Common myeloid progenitor, CD34-positive (primary cell): ENCODE data around the gene TST.

Experiments
- CTCF ChIA-PET: fragments of 350-600 bp; sonication (Branson Sonifier 250); formaldehyde crosslinking; loops from one replicate; lab custom pipeline; 2021; ENCODE audit warnings: antibody characterized with exemption; lab: Charles Lee
- POLR2A ChIA-PET: fragments of 350-600 bp; sonication (Branson Sonifier 250); formaldehyde crosslinking; loops from one replicate; lab custom pipeline; 2021; ENCODE audit warnings: antibody characterized with exemption; lab: Charles Lee
- DNase-seq, 3 donors: peaks; one replicate each; pipeline versions ENCODE4 v3.0.0 to v3.0.0-alpha.2; 2013
- H3K27ac ChIP-seq, 2 experiments: 1 replicate in 1 of 2; 2 replicates in 1 of 2; pipeline ENCODE4 v1.7.0; 2013; ENCODE audit warnings: inconsistent platforms in 2 of 2, low read length in 2 of 2, mild to moderate bottlenecking in 2 of 2, low read depth in 1 of 2, moderate library complexity in 1 of 2; ENCODE audit not compliant: severe bottlenecking in 2 of 2, insufficient read depth in 1 of 2, poor library complexity in 1 of 2
- H3K27me3 ChIP-seq, 5 experiments: replicated peaks in 2 of 5; 1 replicate in 3 of 5; 2 replicates in 2 of 5; pipeline versions ENCODE4 v1.6.1 to v1.7.0; 2013; ENCODE audit warnings: low read length in 4 of 5, mild to moderate bottlenecking in 2 of 5, moderate library complexity in 2 of 5, inconsistent platforms in 1 of 5; ENCODE audit not compliant: insufficient read depth in 5 of 5, control insufficient read depth in 4 of 5
- H3K36me3 ChIP-seq, 4 experiments: 1 replicate in 2 of 4; 2 replicates in 2 of 4; pipeline versions ENCODE4 v1.6.1 to v1.7.0; 2013; ENCODE audit warnings: low read length in 3 of 4, control low read depth in 1 of 4, mild to moderate bottlenecking in 1 of 4; ENCODE audit not compliant: control insufficient read depth in 4 of 4, insufficient read depth in 4 of 4
- H3K4me1 ChIP-seq, 4 experiments: 1 replicate in 3 of 4; 2 replicates in 1 of 4; pipeline versions ENCODE4 v1.6.1 to v1.7.1; 2013; ENCODE audit warnings: low read length in 3 of 4, mild to moderate bottlenecking in 3 of 4, control low read depth in 1 of 4, inconsistent platforms in 1 of 4, moderate library complexity in 1 of 4; ENCODE audit not compliant: control insufficient read depth in 4 of 4, insufficient read depth in 4 of 4; ENCODE audit errors: control extremely low read depth in 1 of 4
- H3K4me3 ChIP-seq, 7 experiments: 1 replicate in 4 of 7; 2 replicates in 3 of 7; pipeline versions ENCODE4 v1.5.1 to v1.7.0; 2013; ENCODE audit warnings: mild to moderate bottlenecking in 7 of 7, low read length in 6 of 7, moderate library complexity in 6 of 7, inconsistent platforms in 2 of 7, low read depth in 2 of 7, control low read depth in 1 of 7; ENCODE audit not compliant: insufficient read depth in 4 of 7, control insufficient read depth in 1 of 7; ENCODE audit errors: extremely low read depth in 1 of 7
- H3K9me3 ChIP-seq, 5 experiments: 1 replicate in 4 of 5; 2 replicates in 1 of 5; pipeline versions ENCODE4 v1.6.1 to v1.7.1; 2013; ENCODE audit warnings: low read length in 4 of 5, mild to moderate bottlenecking in 2 of 5, inconsistent platforms in 1 of 5, low read depth in 1 of 5, moderate library complexity in 1 of 5; ENCODE audit not compliant: control insufficient read depth in 4 of 5, insufficient read depth in 2 of 5; ENCODE audit errors: control extremely low read depth in 1 of 5
- WGBS: methylation state at CpG from one replicate; pipeline ENCODE4 v1.1.5; 2013; ENCODE audit not compliant: insufficient coverage; 5-methylcytosine and 5-hydroxymethylcytosine counted together

TST gene

DNA sequence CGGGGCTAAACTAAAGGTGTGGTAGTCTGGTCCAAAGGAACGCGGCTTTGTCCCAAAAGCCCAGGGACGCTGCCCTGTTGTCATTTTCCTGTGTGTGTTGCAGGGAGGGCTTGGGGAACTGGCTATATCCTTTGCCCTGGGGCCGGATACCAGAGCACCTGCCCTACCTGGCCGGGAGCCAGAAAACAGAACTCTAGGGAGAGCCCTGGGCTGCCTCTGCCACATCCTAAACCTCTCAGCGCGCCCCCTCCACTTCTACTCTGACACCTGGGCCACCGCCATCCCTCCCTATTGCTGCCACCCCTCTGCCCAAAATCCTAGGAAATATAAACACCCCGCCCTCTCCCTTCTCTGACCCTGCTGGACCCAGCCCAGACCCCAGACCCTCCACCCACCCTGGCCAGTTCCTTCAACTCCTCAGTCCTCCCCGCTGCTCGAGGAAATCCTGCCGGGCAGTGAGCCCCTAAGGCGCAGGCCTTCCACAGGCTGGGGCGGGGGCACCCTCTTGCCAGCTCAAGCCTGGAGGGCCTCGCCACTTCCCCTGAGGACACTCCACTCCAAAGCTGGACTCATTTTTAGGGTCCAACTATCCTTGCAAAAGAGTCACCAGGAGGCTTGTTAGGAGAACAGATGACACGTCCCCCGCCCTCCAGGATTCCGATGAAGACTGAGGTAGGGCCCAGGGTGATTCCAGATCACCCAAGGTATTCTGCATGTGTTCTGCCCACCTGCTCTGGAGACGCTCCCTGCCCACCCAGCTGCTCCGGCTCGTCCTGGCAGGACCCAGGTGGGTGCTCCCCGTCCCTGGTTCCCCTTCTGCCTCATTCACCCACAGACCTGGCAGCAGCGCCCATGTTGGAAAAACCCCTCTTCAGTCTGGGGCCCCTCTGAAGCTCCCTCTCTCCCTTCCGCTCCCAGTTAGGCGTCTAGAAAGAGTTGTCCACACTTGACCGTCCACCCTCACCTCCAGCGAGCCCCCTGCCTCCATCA, 44.5 kb upstream of the TST start:
- no peak overlapping the region for H3K27ac ChIP-seq
- H3K4me1 ChIP-seq = peaks cover 0 to 4% (median 0%) of the 10 kb centered on the region in 4 experiments
- H3K9me3 ChIP-seq = no peaks in the 10 kb centered on the region
- no peak for DNase-seq
- ChIA-PET POLR2A (no interaction called here), CTCF (interaction anchor here (1.5 to 2.0 kb wide), 2 partner anchors 9 to 13 kb away, joined by 5 to 8 read pairs; no protein-coding TSS in a partner anchor)
- peaks cover 0 to 19% (median 12%) of the 10 kb centered on the region in 5 experiments for H3K27me3 ChIP-seq
- 92% methylated on average over 26 of the region's 28 CpGs for WGBS
- H3K4me3 ChIP-seq = no peak overlapping the region
- peaks cover 0 to 6% (median 1%) of the 10 kb centered on the region in 4 experiments for H3K36me3 ChIP-seq

DNA sequence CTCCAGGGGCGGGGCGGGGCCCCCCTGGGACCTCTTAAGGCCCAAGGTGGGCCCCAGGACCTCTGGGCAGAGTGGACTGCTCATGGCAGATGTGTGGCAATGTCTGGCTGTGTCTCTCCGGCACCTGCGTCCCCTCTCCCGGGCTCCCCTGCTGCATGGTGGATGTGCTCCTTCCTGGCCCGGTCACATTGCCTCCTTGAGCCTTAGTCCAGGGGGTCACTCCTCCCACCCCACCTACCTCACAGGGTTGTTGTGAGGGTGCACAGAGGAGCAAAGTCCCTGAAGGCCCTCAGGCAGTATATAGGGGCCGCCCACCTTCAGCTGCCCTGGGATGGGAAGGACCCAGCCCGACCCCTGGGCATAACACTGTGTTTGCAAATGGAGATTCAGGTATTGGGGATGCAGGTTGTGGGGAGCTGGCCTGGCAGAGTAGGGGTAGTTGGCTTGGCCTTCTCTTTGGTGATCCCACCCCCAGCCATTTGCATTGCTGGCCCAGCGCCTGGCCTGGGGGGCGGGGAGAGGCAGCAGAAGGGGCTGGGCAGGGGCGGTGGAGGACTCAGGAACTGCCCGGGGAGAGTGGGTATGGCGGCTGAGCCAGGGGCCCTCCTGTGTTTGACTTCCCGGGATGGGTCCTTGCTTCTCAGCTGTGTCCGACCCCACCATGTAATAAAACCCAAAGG, 43.6 kb upstream of the TST start:
- peaks cover 0 to 10% (median 1%) of the 10 kb centered on the region in 4 experiments for H3K36me3 ChIP-seq
- no peak overlapping the region for H3K27ac ChIP-seq
- no peak for DNase-seq
- 100% methylated on average over 4 of the region's 15 CpGs for WGBS
- ChIA-PET POLR2A (no interaction called here), CTCF (interaction anchor here (0.9 to 1.5 kb wide), 2 partner anchors 14 to 20 kb away, joined by 3 to 5 read pairs; no protein-coding TSS in a partner anchor)
- H3K4me3 ChIP-seq = no peak overlapping the region
- peaks cover 0 to 2% (median 0%) of the 10 kb centered on the region in 4 experiments for H3K4me1 ChIP-seq
- no peaks in the 10 kb centered on the region for H3K9me3 ChIP-seq
- H3K27me3 ChIP-seq = peaks cover 0 to 10% (median 3%) of the 10 kb centered on the region in 5 experiments

DNA sequence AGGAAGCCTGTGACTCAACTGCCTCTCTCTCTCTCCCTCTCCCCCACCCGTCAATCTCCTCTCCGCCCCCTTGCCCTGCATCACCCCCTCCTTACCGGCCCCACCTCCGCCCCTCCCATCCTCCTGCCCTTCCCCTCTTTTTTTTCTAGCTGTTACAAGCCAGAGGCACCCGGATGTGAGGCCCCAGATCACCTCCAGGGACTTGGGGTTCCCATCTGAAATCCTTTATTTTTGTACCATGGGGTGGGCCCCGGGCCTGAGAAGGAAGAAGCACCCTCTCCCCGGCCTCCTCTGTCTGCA, 43.1 kb upstream of the TST start:
- Histone ChIP-seq H3K9me3 (no peaks in the 10 kb centered on the region), H3K27ac (no peak overlapping the region), H3K36me3 (peaks cover 0 to 14% (median 4%) of the 10 kb centered on the region in 4 experiments), H3K4me1 (peaks cover 0 to 2% (median 0%) of the 10 kb centered on the region in 4 experiments), H3K4me3 (no peak overlapping the region), H3K27me3 (peaks cover 0 to 5% (median 0%) of the 10 kb centered on the region in 5 experiments)
- ChIA-PET CTCF (interaction anchor here (0.9 kb wide), 1 partner anchor 19 kb away, joined by 3 read pairs; no protein-coding TSS in a partner anchor), POLR2A (no interaction called here)
- whole genome bisulfite sequencing = 50% methylated on average over 5 of the region's 7 CpGs
- DNase-seq = no peak

DNA sequence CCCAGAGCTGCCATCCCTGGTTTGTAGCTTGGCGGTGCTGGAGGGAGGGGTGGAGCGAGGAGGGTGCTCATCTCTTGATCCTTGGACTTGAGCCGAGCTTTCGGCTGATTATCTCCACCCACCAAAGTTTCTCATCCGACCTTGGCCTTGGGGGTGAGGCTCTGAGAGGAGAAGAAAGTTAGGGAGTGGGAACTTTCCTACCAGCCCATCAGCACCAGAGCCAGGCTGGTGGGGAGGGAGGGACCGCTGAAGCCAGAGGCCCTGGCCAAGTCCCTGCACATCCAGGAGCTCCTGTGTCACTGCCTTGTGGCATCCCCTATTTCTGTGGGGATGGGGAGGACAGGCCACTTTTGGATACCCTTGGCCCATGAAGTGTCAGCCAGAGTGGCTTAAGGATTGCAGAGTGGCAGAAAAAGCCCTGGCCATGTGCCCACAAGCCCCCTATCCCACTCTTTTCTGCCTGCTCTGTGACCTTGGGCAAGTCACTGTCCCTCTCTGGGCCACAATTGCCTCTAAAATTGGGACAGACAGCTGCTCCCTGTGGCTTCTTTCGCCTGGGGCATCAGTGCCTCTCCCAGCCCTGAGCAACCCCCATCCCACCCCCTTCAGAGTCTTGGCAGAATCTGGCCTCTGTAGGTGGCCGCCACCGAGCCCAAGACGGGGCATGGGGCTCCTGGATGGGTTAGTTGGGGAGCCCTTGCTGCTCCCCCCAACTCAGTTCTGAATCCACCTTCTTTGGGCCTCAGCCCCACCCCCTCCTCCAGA, 42.5 kb upstream of the TST start:
- ChIA-PET CTCF (no interaction called here), POLR2A (no interaction called here)
- Histone ChIP-seq H3K27me3 (peaks cover 0 to 3% (median 0%) of the 10 kb centered on the region in 5 experiments), H3K4me3 (no peak overlapping the region), H3K4me1 (peaks cover 0 to 2% (median 0%) of the 10 kb centered on the region in 4 experiments), H3K36me3 (peaks cover 0 to 19% (median 5%) of the 10 kb centered on the region in 4 experiments), H3K27ac (no peak overlapping the region), H3K9me3 (no peaks in the 10 kb centered on the region)
- 95% methylated on average over 4 of the region's 10 CpGs for WGBS
- no peak for DNase-seq

- CTCF ChIA-PET = no interaction called here
- Histone ChIP-seq H3K4me1 (peaks cover 0 to 2% (median 0%) of the 10 kb centered on the region in 4 experiments), H3K27ac (no peak overlapping the region), H3K27me3 (no peaks in the 10 kb centered on the region), H3K4me3 (no peak overlapping the region), H3K9me3 (no peaks in the 10 kb centered on the region), H3K36me3 (peaks cover 0 to 25% (median 5%) of the 10 kb centered on the region in 4 experiments)
- WGBS = 90% methylated on average over 17 of the region's 28 CpGs
- no peak for DNase-seq
- POLR2A ChIA-PET = no interaction called here
Observed at GRCh38 chr22:37060801-37061610, 41.8 kb upstream of the TST start.

DNA sequence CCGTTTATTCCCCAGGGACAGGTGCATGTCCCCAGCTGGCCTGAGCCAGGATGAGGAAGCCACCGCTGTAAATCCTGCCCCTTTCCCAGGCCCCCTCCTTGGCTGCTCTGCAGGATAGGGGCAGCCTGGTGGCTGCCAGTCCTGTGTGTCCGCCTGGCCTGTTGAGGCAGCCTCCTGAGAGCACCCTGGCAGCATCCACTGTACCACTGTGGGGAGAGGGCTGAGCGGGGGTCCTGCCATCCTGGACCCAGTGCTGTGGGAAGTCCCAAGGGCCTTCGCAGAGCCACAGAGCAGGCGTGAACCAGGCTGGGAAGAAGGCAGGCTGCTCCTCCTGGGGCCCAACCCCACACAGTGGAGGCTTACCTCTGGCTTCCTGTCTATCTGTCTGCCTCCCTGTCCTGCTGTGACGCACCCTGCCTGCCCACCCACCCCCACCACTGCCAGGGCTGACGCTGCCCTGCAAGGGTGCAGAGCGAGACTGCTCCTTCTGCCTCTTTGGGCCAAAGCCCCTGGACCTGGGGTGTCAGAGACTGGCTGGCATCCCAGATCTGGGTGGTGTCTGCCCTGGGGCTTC, 40.7 kb upstream of the TST start:
- Histone ChIP-seq H3K27ac (no peak overlapping the region), H3K4me1 (peaks cover 0 to 2% (median 0%) of the 10 kb centered on the region in 4 experiments), H3K4me3 (no peak overlapping the region), H3K27me3 (no peaks in the 10 kb centered on the region), H3K36me3 (peaks cover 0 to 30% (median 5%) of the 10 kb centered on the region in 4 experiments), H3K9me3 (no peaks in the 10 kb centered on the region)
- 98% methylated on average over 6 of the region's 9 CpGs for WGBS
- CTCF ChIA-PET = no interaction called here
- DNase-seq = no peak
- POLR2A ChIA-PET = no interaction called here
